Left ventricle myocardium inferior (tissue), 1 donor: ENCODE results near the gene TMEM200A. TPM values are rescaled to one million over a fixed set of nuclear protein-coding genes. Genes with fewer than 3 reads are reported as not detected.

Source experiments
- DNase-seq: peaks from one replicate; pipeline ENCODE4 v3.0.0-alpha.2; 2020
- H3K27ac ChIP-seq: fragments of 200-600 bp; replicated peaks from 2 replicates; pipeline ENCODE4 v1.8.0; 2021
- H3K27me3 ChIP-seq: fragments of 200-600 bp; 2 replicates; pipeline ENCODE4 v1.8.0; 2021; ENCODE audit warnings: low read depth
- H3K36me3 ChIP-seq: fragments of 200-600 bp; 2 replicates; pipeline ENCODE4 v1.8.0; 2021
- H3K4me1 ChIP-seq: fragments of 200-600 bp; 2 replicates; pipeline ENCODE4 v1.8.0; 2021
- H3K4me3 ChIP-seq: fragments of 200-600 bp; 2 replicates; pipeline ENCODE4 v1.8.0; 2021; ENCODE audit warnings: mild to moderate bottlenecking, moderate library complexity
- H3K9me3 ChIP-seq: fragments of 200-600 bp; replicated peaks from 2 replicates; pipeline ENCODE4 v1.8.0; 2021
- intact Hi-C: fragments of 100-400 bp; cut with micrococcal nuclease; formaldehyde crosslinking; loops from one replicate; pipeline ENCODE4 v1.11.0; 2022
- total RNA-seq: library from RNA; stranded (reverse); fragmentation: NEBNext Ultra II Directional; extraction: Animal tissue kit (Norgen Biotek cat#: 25700); gene quantifications from one replicate; pipeline ENCODE4 v1.2.1, GENCODE V29; 2021
- TF ChIP-seq, protein P1 (sequence below): fragments of 200-600 bp; IDR thresholded peaks from 2 replicates; pipeline ENCODE4 v1.8.0; 2021; ENCODE audit warnings: antibody characterized with exemption, mild to moderate bottlenecking, borderline replicate concordance
- donor health status: DM: no; HTN: yes; CAD: no; lungs with severe emphysema.

Gene TMEM200A
- total RNA-seq, 1 donor from 2014 or later = not detected

DNA sequence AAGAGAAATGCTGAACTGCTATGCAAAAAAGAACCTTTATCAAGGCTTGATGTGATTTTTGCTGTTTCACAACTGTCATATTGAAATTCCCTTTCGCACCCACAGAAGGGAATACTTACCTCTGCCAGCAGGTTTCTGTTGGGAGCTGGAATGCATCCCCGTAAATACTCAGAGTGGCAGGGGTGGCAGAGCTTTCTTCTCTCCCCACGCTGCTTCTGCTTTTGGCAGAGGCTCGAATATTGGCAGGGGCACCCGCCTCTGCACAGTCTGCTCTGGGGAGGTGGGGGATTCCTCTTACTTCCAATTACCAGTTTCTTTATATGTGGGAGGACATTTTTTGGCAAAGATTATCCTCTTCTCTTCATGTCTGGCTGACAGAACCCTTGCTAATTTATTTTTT, 28.4 kb downstream of the TMEM200A start:
- H3K27me3 ChIP-seq = no peaks in the 10 kb centered on the region
- H3K36me3 ChIP-seq = no peaks in the 10 kb centered on the region
- peaks cover 10% of the 10 kb centered on the region for H3K9me3 ChIP-seq
- H3K4me1 ChIP-seq = no peaks in the 10 kb centered on the region
- H3K27ac ChIP-seq = no peak overlapping the region
- intact Hi-C loops = no loop called here
- TF ChIP-seq, protein P1, sequence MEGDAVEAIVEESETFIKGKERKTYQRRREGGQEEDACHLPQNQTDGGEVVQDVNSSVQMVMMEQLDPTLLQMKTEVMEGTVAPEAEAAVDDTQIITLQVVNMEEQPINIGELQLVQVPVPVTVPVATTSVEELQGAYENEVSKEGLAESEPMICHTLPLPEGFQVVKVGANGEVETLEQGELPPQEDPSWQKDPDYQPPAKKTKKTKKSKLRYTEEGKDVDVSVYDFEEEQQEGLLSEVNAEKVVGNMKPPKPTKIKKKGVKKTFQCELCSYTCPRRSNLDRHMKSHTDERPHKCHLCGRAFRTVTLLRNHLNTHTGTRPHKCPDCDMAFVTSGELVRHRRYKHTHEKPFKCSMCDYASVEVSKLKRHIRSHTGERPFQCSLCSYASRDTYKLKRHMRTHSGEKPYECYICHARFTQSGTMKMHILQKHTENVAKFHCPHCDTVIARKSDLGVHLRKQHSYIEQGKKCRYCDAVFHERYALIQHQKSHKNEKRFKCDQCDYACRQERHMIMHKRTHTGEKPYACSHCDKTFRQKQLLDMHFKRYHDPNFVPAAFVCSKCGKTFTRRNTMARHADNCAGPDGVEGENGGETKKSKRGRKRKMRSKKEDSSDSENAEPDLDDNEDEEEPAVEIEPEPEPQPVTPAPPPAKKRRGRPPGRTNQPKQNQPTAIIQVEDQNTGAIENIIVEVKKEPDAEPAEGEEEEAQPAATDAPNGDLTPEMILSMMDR = no peak
- DNase-seq = no peak
- H3K4me3 ChIP-seq = no peak overlapping the region

DNA sequence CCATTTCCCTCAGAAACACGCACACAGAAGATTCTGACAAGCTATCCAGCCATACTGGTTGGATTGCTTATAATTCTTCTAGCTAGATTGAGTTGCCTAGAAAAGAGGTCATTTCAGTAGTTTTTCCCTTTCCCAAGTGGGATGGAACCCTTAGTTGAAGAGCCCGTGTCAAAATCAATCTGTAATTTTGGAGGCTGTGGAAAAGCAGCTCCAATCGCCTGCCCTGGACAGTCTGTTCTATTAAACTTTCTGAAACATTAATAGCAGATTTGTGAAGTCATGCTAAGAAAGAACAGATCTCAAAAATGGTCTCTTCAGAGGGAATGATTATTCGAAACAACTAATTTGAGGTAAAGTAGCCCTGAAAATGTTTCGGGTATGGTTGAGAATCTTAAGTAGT, 29.3 kb downstream of the TMEM200A start:
- Histone ChIP-seq H3K36me3 (no peaks in the 10 kb centered on the region), H3K4me1 (no peaks in the 10 kb centered on the region), H3K9me3 (peaks cover 11% of the 10 kb centered on the region), H3K4me3 (no peak overlapping the region), H3K27ac (no peak overlapping the region), H3K27me3 (no peaks in the 10 kb centered on the region)
- no peak for DNase-seq
- TF ChIP-seq, protein P1 = no peak
- intact Hi-C loops = no loop called here

DNA sequence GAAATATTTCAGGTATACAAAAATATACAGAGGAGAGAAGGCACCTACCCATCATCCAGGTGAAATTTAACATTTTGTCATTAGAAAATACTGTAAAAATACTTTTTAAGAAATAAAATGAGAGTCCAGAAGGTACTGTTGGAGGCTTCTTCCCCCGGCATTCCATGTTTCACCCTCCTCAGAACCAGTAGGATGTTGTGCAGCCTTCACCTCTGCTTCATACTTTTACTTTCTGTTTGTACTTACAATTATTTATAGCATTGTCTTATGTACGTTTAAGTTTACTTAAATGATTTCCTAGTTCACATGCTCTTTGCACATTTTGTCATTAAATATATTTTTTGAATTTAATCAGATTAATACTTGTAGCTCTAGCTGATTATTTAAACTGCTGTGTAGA, 30.9 kb downstream of the TMEM200A start:
- intact Hi-C loops = no loop called here
- TF ChIP-seq, protein P1 = no peak
- H3K9me3 ChIP-seq = peaks cover 11% of the 10 kb centered on the region
- H3K27ac ChIP-seq = no peak overlapping the region
- H3K4me1 ChIP-seq = no peaks in the 10 kb centered on the region
- no peak for DNase-seq
- no peaks in the 10 kb centered on the region for H3K27me3 ChIP-seq
- H3K4me3 ChIP-seq = no peak overlapping the region
- no peaks in the 10 kb centered on the region for H3K36me3 ChIP-seq

DNA sequence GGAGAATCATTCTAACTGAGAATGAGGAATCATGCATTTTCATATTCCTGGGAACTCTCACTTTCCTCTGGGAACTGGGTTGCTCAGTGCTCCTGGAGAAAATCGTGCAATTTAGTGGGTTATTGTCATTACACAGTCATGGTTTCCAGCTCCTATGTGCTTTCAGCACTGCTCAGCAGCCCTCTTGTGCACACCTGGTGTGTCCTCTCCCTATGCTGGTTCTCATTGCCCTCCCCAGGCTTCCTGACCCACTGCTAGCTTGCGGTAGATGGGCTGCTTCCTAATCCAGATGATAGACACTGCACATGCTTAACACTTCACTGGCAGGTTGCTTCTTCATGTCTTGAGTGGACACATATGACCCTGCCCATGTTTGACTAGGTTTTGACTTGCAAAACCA, 39.7 kb downstream of the TMEM200A start:
- no peak overlapping the region for H3K4me3 ChIP-seq
- H3K36me3 ChIP-seq = no peaks in the 10 kb centered on the region
- intact Hi-C loops = no loop called here
- H3K27ac ChIP-seq = no peak overlapping the region
- no peak for DNase-seq
- H3K9me3 ChIP-seq = no peaks in the 10 kb centered on the region
- H3K27me3 ChIP-seq = peaks cover 9% of the 10 kb centered on the region
- TF ChIP-seq, protein P1 = no peak
- H3K4me1 ChIP-seq = no peaks in the 10 kb centered on the region

DNA sequence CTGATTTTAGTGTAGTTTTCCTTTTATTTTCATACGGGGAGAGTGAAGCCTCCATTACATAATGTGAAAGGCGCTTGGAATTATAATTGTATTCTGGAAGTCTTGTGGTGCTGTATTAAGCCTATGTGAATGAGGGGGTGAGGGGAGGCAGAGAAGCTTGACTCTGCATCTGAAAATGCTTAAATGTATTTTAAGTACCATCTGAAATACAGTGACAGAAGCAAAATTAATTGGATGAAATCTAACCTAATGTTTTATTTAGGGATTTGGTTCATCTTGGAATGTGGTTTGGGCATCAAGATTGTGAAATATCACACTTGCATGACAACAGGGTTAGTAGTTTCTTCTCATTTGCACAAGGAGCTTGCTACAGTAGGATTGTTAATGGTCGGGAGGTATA, 41.2 kb downstream of the TMEM200A start:
- Histone ChIP-seq H3K9me3 (peaks cover 3% of the 10 kb centered on the region), H3K27ac (no peak overlapping the region), H3K4me1 (no peaks in the 10 kb centered on the region), H3K36me3 (no peaks in the 10 kb centered on the region), H3K4me3 (no peak overlapping the region), H3K27me3 (peaks cover 9% of the 10 kb centered on the region)
- intact Hi-C loops = no loop called here
- DNase-seq = no peak
- TF ChIP-seq, protein P1 = no peak
